ENCODE measurements around the gene MUC21. TPM values are rescaled to one million over a fixed set of nuclear protein-coding genes. Genes with fewer than 3 reads are reported as not detected.

MUC21 gene
- total and polyA plus RNA-seq, 2 of the 8 experiments (the other 6 are each of a cell fraction or from before 2014, with no cell fraction given), result not detected

GRCh38 chr6:31038559-31038958 is 55.0 kb downstream of the MUC21 start:
- FAIRE-seq (no peak), DNase-seq (ENCODE audit: low read depth in 1 of 2, low spot score in 2 of 2) (no peak)
- Histone ChIP-seq H3K27me3 (replicated peaks in 1 of 4; ENCODE audit: control insufficient read depth in 3 of 4, extremely low read depth in 1 of 4, insufficient read depth in 3 of 4, low read length in 3 of 4) (no peaks in the 10 kb centered on the region), H4K5ac (ENCODE audit: insufficient read length, low read depth, low read length) (no peak overlapping the region), H2BK120ac (replicated peaks; ENCODE audit: low read depth, low read length) (no peak overlapping the region), H3K18ac (ENCODE audit: extremely low read depth, low read length) (no peak overlapping the region), H2AFZ (ENCODE audit: low read length) (no peak overlapping the region), H3K36me3 (ENCODE audit: control insufficient read depth in 2 of 4, insufficient read depth in 4 of 4, low read length in 3 of 4) (no peaks in the 10 kb centered on the region), H3K4me3 (ENCODE audit: extremely low read depth in 1 of 4, insufficient read depth in 2 of 4, low read depth in 3 of 4, low read length in 4 of 4) (no peak overlapping the region), H4K20me1 (replicated peaks in 1 of 2; ENCODE audit: control insufficient read depth in 1 of 2, insufficient read depth in 2 of 2, low read length in 2 of 2) (no peaks in the 10 kb centered on the region), H3K79me1 (ENCODE audit: low read depth, low read length) (no peaks in the 10 kb centered on the region), H3K23ac (ENCODE audit: insufficient read length) (no peak overlapping the region), H3K4ac (replicated peaks; ENCODE audit: insufficient read length, low read depth, low read length) (no peak overlapping the region), H3K4me1 (replicated peaks in 1 of 4; ENCODE audit: control insufficient read depth in 3 of 4, insufficient read depth in 4 of 4, low read length in 3 of 4) (no peaks in the 10 kb centered on the region), H3K9ac (replicated peaks in 1 of 4; ENCODE audit: extremely low read depth in 1 of 4, low read depth in 3 of 4, low read length in 3 of 4) (no peak overlapping the region), H2BK15ac (ENCODE audit: low read length) (no peak overlapping the region), H3K4me2 (ENCODE audit: insufficient read depth in 1 of 2, low read depth in 2 of 2, low read length in 2 of 2) (no peak overlapping the region), H2BK12ac (ENCODE audit: low read depth, low read length) (no peak overlapping the region), H3K9me3 (ENCODE audit: insufficient read depth in 2 of 2, low read depth in 1 of 2, low read length in 1 of 2) (no peaks in the 10 kb centered on the region), H3K14ac (ENCODE audit: insufficient read length) (no peak overlapping the region), H3K23me2 (ENCODE audit: low read depth, low read length) (no peaks in the 10 kb centered on the region), H3K56ac (replicated peaks; ENCODE audit: insufficient read length, low read depth, low read length) (no peak overlapping the region), H2AK5ac (ENCODE audit: low read depth, low read length) (no peak overlapping the region), H2BK20ac (ENCODE audit: low read length) (no peak overlapping the region), H4K8ac (ENCODE audit: extremely low read depth, insufficient read depth, low read length) (no peak overlapping the region), H2BK5ac (ENCODE audit: low read depth, low read length) (no peak overlapping the region), H3K27ac (ENCODE audit: low read depth, low read length) (no peak overlapping the region), H4K91ac (replicated peaks; ENCODE audit: insufficient read length, low read length) (no peak overlapping the region), H3K79me2 (ENCODE audit: control insufficient read depth in 1 of 2, insufficient read depth in 2 of 2, low read length in 2 of 2) (no peaks in the 10 kb centered on the region)
- TF ChIP-seq EP300 (IDR thresholded peaks at IDR 0.05; ENCODE audit: borderline replicate concordance in 1 of 2, low read depth in 2 of 2, low read length in 2 of 2) (no peak), TAF1 (IDR thresholded peaks at IDR 0.05; ENCODE audit: low read depth, low read length) (no peak), SP4 (IDR thresholded peaks at IDR 0.05; ENCODE audit: low read length) (no peak), NRF1 (IDR thresholded peaks at IDR 0.05; ENCODE audit: low read depth, low read length) (no peak), E2F6 (IDR thresholded peaks at IDR 0.05) (no peak), JUND (IDR thresholded peaks at IDR 0.05; ENCODE audit: low read length) (no peak), RNF2 (IDR thresholded peaks at IDR 0.05; ENCODE audit: borderline replicate concordance, low read depth, low read length, missing control alignments, poor library complexity, severe bottlenecking) (no peak)
- TF ChIP-seq, protein P1, sequence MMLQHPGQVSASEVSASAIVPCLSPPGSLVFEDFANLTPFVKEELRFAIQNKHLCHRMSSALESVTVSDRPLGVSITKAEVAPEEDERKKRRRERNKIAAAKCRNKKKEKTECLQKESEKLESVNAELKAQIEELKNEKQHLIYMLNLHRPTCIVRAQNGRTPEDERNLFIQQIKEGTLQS (IDR thresholded peaks at IDR 0.05; ENCODE audit: insufficient read depth, low read depth, low read length), result no peak
- POLR2A ChIA-PET (ENCODE audit: partially characterized antibody), result no interaction called here
- 88% methylated on average over 8 of the region's 8 CpGs; no CpG with 5 or more reads in 1 of the 2 experiments for WGBS, 2 experiments (ENCODE audit: extremely low coverage in 1 of 2, insufficient coverage in 1 of 2, insufficient read length in 1 of 2, insufficient replicate concordance in 2 of 2, low coverage in 1 of 2, low lambda C conversion rate in 2 of 2, missing lambda C conversion rate in 1 of 2)
- CTCF ChIA-PET (ENCODE audit: partially characterized antibody), result interaction anchor here (0.6 to 2.7 kb wide), 8 partner anchors 18 to 125 kb away, joined by 3 to 11 read pairs (median 3); partner anchors contain the start of gene VARS2
